HG03520 (cell line): Measurements from ENCODE around the gene MTURN.

Experiments
- ATAC-seq: cut with Tn5 transposase; IDR thresholded peaks from one replicate; pipeline ENCODE4 v1.9.1; 2021; ENCODE audit warnings: mild to moderate bottlenecking, moderate library complexity; ENCODE audit not compliant: unreplicated experiment

The MTURN gene

DNA sequence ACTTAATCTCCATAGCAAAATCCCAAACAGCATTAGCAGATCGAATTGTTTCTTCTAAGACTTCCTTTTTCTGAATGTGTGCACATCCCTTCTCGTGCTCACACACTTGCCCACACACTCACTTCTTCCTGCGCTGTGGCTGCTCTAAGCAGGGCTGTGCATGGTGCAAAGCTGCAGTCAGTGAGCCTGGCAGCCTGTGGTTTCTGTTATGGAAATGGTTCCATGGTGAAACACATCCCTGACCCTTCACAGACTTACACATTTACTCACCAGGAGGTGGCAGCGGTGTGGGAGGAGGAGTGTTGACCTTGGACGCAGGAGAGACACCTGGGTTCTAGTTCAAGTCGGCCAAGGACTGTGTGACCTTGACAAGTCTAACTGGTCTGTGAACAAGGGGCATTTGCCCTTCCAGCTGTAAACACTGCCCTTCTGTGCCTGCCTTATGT lies 24.9 kb downstream of the MTURN start:
- ATAC-seq = no peak

DNA sequence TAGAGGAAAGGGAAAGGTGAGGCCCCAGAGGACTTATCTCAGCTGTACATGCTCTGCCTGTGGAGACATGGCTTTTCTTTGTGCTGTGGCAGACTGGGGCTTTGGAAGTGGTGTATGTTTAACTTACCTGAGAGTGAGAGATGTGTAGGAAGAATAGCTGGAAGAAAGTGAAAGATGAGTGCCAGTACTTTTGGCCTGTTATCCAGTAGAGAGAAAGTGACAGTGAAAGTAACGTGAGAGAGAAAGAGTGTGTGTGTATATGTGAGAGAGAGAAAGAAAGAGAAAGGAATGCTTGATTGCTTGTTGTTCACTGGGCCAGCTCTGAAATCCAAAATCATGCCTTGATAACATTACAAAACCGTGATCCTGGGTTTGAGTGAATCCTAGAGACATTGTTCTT lies 25.5 kb downstream of the MTURN start:
- no peak for ATAC-seq

DNA sequence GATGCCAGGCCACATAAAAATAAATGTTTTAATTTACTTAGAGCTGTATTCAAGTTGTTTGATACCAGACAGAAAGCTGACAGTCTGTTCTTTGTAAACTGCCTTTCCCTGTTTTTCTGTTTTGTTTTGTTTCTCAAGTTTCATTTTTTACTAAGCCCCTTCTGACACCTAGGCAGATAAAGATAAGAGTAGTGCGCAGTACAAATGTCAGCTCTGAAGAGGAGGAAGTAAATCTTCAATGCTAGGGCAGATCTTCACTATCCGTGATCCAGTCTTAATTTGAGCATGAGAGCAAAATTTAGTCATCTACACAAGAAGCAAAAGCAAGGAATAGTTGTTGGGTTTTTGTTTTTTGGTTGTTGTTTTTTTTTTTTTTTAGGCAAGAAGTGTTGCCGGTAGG lies 27.3 kb downstream of the MTURN start:
- no peak for ATAC-seq

DNA sequence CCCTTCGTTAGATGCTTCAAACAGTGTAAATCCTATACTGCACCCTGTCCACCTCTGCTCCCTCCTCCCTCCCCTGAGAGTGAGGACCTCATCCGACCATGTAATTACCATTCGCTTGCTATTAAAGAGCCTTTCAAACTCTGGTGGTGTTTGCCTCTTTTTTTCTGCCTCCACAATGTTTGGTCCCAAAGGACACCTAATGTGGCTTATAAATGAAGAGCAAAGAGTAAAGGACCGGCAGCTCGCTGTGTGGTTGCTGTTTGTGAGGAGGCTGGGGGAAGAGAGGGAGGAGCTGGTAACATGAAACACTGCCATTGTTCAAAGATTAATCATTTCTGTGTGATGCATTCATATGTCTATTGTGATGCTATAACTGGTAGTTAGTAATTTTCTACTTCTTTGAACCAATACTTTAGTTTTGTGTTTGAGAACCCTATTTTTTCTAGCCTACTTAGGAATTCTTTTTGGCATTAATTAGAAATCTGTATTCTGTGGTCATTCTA lies 27.9 kb downstream of the MTURN start:
- peak; percentile 24 for ATAC-seq

DNA sequence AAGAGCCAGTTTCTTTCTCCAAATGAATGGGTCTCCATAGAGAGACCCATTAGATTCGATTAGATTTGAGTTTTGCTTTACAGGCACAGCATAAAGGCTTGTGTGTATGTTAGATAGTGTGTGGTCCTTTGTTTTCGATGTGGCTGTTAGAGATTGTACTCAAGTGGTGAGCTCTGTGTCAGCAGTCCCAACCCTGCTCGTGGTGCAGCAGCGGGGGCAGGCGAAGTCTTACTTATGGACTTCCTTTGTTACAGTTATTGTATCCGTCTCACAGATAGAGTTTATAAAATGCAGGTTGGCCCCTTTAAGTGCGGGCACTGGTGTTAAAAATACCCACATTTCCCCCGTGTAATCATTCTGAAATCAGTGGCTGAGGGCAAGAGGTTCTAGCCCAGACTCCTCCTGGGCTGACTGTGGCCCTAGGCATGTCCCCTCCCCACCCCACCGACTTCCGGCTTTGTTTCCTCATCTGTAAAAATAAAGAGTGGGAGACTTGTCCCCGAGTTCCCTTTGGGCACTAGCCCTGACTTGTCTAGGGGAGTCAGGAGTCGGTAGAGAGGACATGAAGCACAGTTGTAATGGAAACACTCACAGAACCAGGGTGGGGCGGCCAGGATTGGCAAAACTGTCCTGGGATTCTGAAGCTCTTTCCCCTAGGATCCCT lies 28.6 kb downstream of the MTURN start:
- ATAC-seq = peak; percentile 33

DNA sequence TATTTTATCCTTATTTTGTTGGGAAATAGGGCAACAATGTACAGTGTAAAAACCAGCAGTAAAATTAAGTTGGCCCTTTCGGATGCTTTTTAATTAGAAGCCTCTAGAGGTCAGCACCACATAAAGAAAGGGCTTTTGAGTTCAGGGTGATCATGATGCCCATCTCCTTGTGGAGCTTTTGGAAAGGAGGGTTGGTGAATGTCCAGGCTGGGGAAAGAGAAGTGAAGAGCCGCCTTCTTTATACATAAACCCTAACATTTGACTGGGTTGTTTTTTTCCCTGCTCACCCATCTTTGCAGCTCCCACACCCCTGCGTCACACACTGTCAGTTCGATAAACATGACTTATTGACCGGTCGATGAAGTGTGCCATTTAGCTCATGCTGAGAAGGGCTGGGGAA lies 29.8 kb downstream of the MTURN start:
- no peak for ATAC-seq

DNA sequence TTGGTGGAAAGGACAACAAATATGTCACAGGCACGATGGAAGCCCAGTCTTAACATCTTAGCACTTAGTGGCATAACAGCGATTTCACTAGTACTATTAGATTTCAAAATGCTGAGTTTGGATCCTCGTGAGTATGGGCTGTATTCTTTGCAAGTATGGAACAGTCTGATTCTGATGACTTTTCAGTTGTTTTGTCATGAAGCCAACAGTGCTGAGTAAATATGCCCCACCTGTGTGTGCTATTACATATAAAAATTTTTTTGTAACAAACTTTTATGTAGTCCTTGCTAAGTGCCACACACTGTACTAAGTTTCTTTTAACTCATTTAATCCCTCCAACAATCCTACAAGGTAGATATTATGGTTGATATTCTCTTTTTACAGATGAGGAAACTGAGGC lies 30.8 kb downstream of the MTURN start:
- no peak for ATAC-seq

DNA sequence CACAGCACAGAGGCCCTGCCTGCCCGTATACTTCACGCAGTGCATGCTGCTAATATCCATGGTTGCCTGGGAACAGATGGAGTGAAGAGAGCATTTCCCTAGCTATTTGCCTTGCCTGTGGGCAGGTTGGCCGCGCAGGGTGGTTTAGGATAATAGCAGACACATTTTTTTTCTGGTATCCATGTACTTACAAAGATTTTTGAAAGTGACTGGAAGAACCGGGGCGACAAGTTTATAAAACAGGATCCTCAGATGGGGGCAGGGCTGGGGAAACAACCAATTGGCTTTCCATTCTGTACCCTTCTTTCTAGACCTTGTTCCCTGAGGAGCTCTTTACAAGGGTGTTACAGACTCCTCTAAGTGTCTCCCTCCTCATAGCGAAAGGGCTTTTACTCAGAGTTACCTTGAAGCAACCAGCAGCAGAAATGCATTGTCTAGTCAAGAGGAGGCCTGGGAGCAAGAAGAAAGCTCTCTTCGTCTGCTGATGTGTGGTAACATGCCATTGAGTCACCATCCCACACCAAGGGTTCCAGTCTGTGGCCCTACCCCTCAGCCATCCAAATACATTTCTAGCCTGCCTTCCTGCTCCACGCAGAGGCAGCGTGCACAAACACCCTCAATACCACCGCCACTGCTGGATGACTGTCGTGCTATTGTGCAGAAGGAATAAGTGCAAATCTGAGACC lies 31.5 kb downstream of the MTURN start:
- ATAC-seq = no peak

DNA sequence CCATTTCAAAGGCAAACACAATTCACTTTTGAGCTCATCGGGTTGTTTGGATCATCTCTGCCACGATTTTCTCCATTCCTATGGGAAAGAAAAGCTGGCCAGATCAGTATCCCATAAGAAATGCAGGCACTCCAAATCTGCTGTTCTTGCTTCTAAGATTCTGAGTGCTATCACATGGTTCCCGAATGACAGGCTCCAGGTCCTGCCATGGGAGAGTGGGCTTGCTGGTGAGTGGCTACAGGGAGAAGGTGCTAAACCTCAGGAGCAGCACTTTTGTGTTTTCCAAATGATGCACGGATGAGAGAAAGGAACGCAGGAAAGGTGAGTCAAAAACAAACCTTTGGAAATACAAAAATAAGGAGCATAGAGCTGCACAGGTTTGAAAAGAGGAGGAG lies 32.1 kb downstream of the MTURN start:
- ATAC-seq = no peak

DNA sequence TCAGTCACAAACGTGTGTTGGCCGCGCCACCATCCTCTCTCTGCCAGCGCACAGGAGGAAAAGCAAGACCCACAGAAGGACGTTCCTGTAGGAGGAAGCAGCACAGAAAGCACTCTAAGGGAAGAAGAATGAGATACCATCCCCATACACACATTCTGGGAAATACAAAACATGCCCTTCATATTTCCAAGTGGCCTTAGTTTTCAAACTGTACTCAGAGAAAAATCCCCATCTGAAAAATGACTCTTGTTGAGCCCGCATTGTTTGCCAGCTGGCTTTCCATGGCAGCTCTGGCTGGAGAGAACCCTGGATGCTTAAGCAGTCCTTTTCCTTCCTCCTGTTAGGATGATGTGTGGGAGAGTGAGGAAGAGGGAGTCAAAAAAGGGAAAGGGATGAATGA lies 33.1 kb downstream of the MTURN start:
- ATAC-seq = no peak

DNA sequence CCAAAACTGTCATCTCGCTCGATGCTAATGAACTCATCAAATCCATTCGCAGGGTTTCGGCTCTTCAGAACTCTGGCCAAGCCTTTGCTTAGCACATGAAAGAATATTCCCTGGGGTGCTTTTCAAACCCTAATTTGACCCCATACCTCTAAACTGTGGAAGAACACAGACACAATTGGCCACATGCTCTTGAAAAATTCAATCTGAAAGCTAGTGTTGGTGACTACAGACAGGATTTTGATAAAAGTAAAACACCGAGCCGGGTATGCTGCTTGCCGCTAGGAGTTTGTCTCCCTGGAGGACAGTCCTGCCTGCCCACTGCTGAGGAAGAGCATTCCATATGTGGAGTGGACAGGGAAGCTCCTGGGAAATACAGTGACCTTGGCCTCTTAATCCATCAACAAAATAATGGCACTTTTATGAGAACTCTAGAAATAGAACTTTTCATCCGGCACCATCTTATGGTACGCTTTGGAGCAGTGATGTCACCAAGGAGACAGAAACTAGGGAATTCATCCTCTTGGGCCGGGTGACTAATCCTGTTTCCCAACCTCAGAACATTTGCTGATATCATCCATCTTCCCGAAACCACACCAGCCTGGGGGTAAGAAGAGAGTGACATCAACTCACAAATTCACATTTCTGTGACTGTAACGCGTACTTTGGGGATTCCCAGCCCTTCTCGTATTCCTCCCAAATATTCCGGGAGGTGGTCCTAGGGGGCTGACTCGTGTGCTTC lies 34.2 kb downstream of the MTURN start:
- no peak for ATAC-seq

DNA sequence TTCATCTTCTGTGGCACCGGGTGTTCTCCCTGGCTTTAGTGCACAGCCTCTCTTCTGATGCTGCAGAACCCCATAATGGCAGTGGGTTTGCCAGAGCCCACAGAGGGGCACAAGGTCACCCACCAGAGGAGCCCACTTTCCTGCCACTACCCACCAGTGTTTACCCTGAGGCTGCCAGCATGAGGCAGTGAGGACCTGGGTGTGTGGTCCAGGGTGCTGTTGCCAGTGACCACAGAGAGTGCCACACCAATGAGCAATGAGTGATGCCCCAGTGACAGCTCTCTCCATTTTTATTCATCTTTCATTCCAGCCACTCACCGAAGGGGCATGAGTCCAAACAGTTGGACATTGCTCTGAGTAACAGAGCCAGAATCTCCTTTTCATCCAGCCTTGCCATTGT lies 34.8 kb downstream of the MTURN start:
- no peak for ATAC-seq

DNA sequence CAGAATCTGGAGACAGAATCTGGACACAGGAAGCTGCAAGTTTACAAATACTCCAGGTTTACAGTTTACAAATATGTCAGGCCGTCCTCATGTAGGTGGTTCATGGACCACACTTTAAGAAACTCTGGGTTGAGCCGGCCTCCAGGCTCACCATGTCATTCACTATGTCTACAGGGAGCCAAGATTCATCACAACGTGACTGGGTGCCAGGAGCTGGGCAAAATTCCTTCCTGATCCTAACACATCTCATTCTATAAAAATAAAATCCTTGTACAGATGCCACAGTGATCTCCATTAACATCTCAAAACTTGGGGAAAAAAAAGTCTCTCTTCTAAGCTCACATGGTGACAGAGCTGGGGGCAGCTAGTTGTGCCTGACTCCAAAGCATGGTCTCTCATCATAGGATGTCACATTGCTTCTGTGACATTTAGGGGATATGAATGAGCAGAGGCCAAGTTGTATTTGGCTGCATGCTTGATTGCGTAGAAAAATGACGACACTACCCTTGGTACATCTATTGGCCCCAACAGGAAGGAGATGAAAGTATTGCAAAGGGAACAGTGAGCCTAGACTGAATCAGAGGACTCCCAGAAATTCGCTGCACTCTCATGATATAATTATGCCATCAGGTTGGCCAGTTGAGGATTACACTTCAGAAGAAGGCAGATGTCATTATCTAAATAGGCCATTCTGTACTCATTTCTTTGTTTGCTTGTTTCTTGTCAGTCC lies 35.9 kb downstream of the MTURN start:
- ATAC-seq = no peak

DNA sequence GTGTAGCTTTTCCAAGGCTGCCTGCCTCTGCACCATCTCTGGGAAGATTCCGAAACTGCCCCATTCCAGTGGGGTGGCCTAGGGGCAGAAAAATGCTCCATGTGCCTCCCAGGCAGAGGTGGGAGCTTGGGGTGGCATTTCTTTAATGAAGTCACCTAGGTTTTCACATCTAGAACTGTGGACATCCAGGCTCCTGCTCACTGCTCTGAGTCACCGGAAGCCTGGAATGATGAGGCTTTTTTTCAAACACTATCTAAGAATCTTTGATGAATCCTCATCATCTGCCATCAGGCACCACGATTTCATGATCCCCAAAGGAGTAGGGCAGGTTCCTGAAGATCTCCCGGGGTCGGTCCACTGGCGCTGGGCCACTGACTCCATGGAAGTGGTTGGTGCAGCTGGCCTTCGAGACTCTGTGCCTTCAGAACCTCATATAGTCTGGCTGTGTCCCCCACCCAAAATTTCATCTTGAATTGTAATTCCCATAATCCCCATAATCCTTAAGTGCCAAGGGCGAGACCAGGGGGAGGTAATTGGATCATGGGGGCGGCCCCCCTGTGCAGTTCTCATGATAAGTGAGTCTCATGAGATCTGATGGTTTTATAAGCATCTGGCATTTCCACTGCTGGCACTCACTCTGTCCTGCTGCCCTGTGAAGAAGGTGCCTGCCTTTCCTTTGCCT lies 37.1 kb downstream of the MTURN start:
- ATAC-seq = no peak

DNA sequence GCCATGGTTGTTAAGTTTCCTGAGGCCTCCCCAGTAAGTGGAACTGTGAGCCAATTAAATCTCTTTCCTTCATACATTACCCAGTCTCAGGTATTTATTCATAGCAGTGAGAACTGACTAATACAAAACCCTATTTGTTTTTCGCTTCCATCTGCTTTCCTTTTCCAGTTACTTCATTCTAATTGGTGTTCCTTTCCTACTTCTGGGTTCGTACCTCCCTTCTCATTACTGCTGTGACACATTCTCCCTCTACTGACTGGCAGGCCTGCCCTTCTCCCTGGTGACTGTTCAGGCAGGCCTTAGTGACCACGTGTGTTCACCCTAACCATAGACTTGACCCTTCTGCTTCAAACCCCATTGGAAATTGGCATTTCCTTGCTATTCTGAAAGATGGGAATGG lies 37.7 kb downstream of the MTURN start:
- no peak for ATAC-seq

DNA sequence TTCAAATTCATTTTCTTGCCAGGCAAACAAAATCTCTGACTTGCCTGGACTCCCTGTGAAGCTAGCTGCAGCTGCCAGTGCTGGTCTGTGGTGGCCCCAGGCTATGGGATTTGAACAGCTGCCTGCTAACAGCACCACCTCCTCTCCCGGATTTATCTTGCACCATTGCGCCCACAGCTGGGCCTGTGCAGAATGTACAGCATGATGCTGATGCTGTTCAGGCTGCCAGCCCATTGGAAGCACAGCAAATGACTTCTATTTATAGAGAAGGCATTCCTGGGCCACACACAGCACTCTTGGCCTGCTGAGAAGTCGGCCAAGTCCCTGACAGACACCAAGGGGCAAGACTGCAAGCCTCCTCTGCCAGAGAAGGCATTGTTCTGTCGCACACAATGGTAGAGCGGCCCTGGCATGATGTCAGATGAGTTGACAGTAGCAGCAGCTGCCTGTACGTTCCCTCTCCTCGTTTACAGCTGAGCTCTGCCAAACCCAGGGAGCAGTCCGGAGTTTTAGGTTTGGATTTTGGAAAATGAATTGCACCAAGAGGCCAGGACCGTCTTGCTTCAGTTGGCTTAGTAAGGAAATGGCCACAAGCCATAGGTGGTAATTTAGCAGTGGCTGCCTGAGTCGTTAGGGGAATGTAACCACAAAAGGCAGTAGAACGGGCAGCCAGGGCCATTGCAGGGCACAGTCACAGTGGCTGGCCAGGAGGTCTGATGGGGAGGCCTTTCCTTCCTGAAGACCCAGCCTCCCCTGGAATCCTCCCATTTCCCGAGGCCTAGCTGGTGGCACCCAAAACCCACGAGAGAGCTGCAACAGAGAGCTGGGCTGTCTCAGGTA lies 38.5 kb downstream of the MTURN start:
- no peak for ATAC-seq

DNA sequence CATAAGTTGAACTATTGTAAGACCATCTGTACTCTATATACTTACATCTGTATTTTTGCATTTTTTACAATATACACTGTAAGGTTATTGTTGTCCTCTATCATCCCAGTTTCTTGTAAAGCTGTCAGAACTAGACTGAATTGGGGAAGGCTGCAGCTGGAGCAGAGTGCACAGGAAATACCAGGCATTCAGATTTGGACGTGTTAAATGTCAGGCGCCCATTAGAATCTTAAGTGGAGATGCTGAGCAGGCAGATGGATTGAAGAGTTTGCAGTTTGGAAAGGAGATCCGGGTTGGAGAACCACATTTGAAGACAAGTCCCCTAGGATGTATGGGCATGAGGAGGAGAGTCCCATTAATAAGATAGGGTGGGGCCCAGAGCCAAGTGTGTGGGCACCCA lies 40.4 kb downstream of the MTURN start:
- ATAC-seq = no peak

DNA sequence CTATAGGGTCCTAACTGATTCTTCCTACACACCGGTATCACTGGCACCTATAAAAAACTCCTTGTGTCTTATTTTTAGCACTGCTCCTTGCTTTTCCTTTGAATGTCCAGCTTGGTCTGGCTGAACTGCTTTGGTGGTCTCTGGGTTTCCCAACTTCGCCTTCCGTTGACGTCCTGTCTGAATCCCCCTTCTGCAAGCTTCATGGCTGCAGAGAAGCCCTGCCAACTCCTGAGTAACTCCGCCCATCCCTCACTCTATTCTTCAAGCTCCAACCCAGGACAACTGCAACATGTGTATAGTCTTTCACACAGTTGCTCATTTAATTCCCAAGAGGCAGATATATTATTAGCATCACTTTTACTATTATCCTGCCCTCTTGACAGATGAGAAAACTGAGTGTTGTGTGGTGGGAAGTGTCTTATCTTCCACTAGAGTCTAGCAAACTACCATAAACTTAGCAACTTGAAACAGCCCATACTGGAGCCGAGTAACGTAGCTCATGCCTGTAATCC lies 40.9 kb downstream of the MTURN start:
- ATAC-seq = no peak

DNA sequence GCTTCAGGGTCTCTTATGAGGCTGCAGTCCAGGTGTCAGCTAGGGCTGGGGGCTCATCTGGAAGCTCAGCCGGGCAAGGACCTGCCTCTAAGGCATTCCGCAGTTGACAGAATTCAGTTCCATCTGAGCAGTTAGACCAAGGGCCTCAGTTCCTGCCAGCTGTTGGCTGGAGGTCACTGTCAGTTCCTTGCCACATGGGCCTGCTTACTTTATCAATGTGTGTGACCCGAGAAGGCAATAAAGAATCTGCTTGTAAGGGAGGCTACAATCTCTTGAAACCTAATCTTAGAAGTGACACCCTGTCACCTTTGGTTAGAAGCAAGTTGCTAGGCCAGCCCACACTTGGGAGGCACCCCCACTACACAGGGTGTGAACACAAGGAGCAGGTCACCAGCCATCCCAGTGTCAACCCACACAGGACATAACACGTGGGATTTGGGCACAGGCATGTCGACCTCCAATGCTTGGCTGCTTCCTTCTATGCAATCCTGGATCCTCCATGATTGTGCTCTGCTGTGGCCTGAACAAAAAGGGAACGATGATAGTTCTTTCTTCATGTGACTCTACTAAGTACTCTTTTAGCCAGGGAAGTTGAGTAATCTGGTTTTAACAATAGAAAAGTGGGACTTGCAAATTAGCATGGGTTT lies 41.8 kb downstream of the MTURN start:
- ATAC-seq = no peak
